PC-3 (cell line): ENCODE results near the gene PVALB.

Experiments
- EZH2 ChIP-seq: fragments of 300-600 bp; sonication (generic); IDR thresholded peaks from one replicate; pipeline ENCODE4 v1.6.1; 2017; ENCODE audit warnings: antibody characterized with exemption, mild to moderate bottlenecking, low read length; ENCODE audit not compliant: unreplicated experiment
- EZH2phosphoT487 ChIP-seq: fragments of 300-600 bp; sonication (generic); IDR thresholded peaks from 2 replicates; pipeline ENCODE4 v1.6.1; 2018; ENCODE audit warnings: mild to moderate bottlenecking, antibody characterized with exemption, low read length, borderline replicate concordance
- TF ChIP-seq, protein P1 (sequence below): fragments of 300-600 bp; sonication (generic); conservative IDR thresholded peaks from 2 replicates; pipeline ENCODE4 v1.5.1; 2017; ENCODE audit warnings: antibody characterized with exemption, low read depth, mild to moderate bottlenecking, low read length

DNA sequence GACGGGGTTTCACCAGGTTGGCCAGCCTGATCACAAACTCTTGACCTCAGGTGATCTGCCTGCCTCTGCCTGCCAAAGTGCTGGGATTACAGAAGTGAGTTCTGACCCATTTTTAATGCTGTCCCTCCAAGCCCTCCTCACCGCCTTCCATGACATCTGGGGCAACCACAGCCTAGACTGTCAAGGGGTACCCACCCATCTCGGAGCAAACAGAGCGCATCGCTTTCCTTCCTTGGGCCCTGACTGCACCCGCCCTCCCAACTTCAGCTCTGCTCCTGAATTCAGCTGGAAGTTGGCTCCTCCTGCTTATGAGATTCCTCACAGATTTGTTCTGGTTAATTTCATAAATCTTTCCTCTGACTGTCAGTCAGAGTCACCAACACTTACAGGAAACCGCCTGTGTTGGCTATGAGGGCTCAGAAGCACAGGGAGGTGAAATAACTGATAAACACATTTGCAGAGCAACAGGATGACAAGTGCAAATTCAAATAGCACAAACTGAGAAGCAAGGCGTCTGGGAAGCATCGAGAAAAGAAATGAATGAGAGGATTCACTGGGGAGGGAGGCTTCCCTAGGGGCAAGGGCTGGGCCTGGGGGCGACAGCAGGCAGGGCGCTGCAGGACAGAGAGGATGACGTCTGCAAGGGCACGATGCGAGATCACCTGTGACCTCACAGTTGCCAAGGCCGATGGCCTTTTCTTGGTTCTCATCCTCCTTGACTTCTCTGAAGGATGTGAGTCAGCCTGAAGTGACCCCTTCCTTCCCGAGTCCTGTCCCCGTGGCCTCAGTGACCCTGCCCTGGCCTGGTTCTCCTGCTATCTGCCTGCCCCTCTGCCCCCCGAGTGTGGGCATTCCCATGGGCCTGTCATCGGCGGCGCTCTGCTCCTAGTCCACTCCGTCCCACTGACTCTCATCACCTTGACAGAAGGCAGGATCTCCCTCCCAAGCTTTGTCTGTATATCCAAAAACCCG lies 47.0 kb downstream of the PVALB start:
- TF ChIP-seq, protein P1, sequence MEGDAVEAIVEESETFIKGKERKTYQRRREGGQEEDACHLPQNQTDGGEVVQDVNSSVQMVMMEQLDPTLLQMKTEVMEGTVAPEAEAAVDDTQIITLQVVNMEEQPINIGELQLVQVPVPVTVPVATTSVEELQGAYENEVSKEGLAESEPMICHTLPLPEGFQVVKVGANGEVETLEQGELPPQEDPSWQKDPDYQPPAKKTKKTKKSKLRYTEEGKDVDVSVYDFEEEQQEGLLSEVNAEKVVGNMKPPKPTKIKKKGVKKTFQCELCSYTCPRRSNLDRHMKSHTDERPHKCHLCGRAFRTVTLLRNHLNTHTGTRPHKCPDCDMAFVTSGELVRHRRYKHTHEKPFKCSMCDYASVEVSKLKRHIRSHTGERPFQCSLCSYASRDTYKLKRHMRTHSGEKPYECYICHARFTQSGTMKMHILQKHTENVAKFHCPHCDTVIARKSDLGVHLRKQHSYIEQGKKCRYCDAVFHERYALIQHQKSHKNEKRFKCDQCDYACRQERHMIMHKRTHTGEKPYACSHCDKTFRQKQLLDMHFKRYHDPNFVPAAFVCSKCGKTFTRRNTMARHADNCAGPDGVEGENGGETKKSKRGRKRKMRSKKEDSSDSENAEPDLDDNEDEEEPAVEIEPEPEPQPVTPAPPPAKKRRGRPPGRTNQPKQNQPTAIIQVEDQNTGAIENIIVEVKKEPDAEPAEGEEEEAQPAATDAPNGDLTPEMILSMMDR, result no peak
- TF ChIP-seq EZH2phosphoT487, result no peak
- no peak for TF ChIP-seq EZH2
